Brain microvascular endothelial cell (primary cell): ENCODE data around the gene IL12RB2.

Experiments used
- DNase-seq: peaks from one replicate; pipeline ENCODE4 v3.0.0-alpha.2; 2020
- H3K27ac ChIP-seq: fragments of 250-450 bp; sonication (Bioruptor Pico); 2 replicates; pipeline ENCODE4 v1.5.1; 2020; ENCODE audit warnings: mild to moderate bottlenecking, moderate library complexity
- H3K27me3 ChIP-seq: fragments of 250-450 bp; sonication (Bioruptor Pico); replicated peaks from 2 replicates; pipeline ENCODE4 v1.5.1; 2020; ENCODE audit warnings: mild to moderate bottlenecking
- H3K36me3 ChIP-seq: fragments of 250-450 bp; sonication (Bioruptor Pico); replicated peaks from 2 replicates; pipeline ENCODE4 v1.5.1; 2020; ENCODE audit warnings: mild to moderate bottlenecking
- H3K4me3 ChIP-seq: 2 replicates; pipeline ENCODE4 v1.5.1; 2011; ENCODE audit warnings: low read depth, mild to moderate bottlenecking, control low read depth, low read length, moderate library complexity
- in situ Hi-C: cut with HindIII; loops from 2 replicates; pipeline ENCODE4 v1.10.0; 2017; ENCODE audit warnings: low sequenced_read_pairs, low pct_ligation_motif_present
- TF ChIP-seq, protein P1 (sequence below): IDR thresholded peaks from 2 replicates; pipeline ENCODE4 v1.5.1; 2011; ENCODE audit warnings: low read depth, mild to moderate bottlenecking, moderate library complexity, low read length, control low read depth, inconsistent platforms; ENCODE audit errors: missing control alignments

Gene IL12RB2, protein sequence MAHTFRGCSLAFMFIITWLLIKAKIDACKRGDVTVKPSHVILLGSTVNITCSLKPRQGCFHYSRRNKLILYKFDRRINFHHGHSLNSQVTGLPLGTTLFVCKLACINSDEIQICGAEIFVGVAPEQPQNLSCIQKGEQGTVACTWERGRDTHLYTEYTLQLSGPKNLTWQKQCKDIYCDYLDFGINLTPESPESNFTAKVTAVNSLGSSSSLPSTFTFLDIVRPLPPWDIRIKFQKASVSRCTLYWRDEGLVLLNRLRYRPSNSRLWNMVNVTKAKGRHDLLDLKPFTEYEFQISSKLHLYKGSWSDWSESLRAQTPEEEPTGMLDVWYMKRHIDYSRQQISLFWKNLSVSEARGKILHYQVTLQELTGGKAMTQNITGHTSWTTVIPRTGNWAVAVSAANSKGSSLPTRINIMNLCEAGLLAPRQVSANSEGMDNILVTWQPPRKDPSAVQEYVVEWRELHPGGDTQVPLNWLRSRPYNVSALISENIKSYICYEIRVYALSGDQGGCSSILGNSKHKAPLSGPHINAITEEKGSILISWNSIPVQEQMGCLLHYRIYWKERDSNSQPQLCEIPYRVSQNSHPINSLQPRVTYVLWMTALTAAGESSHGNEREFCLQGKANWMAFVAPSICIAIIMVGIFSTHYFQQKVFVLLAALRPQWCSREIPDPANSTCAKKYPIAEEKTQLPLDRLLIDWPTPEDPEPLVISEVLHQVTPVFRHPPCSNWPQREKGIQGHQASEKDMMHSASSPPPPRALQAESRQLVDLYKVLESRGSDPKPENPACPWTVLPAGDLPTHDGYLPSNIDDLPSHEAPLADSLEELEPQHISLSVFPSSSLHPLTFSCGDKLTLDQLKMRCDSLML

DNA sequence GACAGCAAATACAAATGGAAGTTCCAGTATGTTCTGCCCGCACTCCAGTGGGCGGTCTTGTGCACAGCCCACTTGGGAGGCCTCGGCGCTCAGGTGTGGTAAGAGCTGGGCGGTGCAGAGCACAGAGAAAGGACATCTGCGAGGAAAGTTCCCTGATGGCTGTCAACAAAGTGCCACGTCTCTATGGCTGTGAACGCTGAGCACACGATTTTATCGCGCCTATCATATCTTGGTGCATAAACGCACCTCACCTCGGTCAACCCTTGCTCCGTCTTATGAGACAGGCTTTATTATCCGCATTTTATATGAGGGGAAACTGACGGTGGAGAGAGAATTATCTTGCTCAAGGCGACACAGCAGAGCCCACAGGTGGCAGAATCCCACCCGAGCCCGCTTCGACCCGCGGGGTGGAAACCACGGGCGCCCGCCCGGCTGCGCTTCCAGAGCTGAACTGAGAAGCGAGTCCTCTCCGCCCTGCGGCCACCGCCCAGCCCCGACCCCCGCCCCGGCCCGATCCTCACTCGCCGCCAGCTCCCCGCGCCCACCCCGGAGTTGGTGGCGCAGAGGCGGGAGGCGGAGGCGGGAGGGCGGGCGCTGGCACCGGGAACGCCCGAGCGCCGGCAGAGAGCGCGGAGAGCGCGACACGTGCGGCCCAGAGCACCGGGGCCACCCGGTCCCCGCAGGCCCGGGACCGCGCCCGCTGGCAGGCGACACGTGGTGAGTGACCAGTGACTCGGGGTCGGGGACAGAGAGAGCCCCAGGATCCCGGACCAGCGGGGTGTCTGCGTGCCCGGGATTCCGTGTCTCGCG lies at the start of gene IL12RB2:
IL12RB2 (plus strand) TSS at position 623 of the 810 bp plus-strand sequence. CDS start 12,496 bp downstream, outside the sequence.
- Histone ChIP-seq H3K27me3 (peaks cover 5% of the 10 kb centered on the region), H3K36me3 (no peaks in the 10 kb centered on the region), H3K4me3 (peak within 1 kb of the TSS; percentile 47), H3K27ac (no peak within 1 kb of the TSS)
- TF ChIP-seq, protein P1, sequence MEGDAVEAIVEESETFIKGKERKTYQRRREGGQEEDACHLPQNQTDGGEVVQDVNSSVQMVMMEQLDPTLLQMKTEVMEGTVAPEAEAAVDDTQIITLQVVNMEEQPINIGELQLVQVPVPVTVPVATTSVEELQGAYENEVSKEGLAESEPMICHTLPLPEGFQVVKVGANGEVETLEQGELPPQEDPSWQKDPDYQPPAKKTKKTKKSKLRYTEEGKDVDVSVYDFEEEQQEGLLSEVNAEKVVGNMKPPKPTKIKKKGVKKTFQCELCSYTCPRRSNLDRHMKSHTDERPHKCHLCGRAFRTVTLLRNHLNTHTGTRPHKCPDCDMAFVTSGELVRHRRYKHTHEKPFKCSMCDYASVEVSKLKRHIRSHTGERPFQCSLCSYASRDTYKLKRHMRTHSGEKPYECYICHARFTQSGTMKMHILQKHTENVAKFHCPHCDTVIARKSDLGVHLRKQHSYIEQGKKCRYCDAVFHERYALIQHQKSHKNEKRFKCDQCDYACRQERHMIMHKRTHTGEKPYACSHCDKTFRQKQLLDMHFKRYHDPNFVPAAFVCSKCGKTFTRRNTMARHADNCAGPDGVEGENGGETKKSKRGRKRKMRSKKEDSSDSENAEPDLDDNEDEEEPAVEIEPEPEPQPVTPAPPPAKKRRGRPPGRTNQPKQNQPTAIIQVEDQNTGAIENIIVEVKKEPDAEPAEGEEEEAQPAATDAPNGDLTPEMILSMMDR = no peak
- in situ Hi-C loops = no loop called here
- DNase-seq = no peak

DNA sequence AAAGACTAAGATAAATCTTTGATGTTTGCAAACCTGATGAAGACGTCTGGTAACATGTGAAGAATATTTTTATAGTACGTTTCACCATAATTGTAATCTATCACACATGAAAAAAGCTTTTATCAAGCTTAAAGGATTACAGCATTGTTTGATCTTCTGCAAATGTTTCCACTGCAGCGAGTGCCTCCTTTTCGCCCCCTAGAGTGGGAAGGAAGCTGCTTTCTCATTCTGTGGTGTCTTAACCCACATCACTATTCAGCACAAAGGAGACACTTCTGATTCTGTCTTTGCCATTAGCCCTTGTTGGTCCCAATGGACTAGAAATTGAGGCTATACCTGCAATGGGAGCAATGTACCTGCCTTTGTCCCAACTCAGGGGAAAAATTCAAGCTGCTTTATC lies 46.0 kb upstream of the IL12RB2 start:
- TF ChIP-seq, protein P1 = peak; percentile 63

DNA sequence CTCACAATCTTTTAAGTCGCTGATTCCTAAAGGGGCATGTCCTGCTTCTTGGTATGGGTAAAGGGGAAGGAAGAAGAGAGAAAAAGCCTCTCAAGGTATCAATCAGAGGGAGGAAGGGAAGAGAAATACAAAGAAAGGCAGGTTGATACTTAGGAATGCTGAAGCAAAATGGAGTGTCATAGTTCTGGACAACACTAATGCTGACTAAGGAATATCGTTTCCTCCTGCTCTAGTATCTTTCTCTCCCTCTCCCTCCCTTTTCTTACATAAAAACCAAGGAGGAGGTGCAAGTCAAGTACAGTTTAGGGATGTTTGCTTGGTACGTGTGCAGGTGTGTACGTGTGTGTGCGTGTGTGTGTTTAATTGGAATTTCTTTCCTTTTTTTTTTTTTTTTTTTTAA lies 44.9 kb upstream of the IL12RB2 start:
- H3K27ac ChIP-seq = no peak overlapping the region
- H3K27me3 ChIP-seq = no peaks in the 10 kb centered on the region
- in situ Hi-C loops = no loop called here
- no peaks in the 10 kb centered on the region for H3K36me3 ChIP-seq
- TF ChIP-seq, protein P1 = no peak
- H3K4me3 ChIP-seq = no peak overlapping the region
- no peak for DNase-seq

More for the DNA sequence above, 46.0 kb upstream of the IL12RB2 start:
- Histone ChIP-seq H3K4me3 (no peak overlapping the region), H3K27ac (no peak overlapping the region), H3K36me3 (no peaks in the 10 kb centered on the region), H3K27me3 (no peaks in the 10 kb centered on the region)
- DNase-seq = no peak
- in situ Hi-C loops = no loop called here

DNA sequence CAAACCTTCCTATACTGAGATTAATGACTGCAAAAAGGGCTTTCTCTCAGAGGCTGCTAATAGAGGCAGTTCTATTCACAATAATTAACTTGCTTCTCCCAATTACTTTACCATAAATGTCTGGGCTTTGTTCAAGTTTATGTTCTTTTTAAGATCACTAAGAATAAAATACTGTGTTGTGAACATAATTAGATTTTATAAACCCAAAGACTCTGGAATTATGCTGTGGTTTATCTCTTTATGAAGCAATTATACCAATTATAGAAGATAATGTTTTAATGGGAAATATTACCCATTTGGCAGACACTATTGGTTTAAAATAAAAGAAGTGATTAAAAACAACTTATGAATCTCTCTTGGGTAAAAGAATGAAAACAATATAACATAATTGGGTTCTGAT lies 43.5 kb upstream of the IL12RB2 start:
- in situ Hi-C loops = no loop called here

DNA sequence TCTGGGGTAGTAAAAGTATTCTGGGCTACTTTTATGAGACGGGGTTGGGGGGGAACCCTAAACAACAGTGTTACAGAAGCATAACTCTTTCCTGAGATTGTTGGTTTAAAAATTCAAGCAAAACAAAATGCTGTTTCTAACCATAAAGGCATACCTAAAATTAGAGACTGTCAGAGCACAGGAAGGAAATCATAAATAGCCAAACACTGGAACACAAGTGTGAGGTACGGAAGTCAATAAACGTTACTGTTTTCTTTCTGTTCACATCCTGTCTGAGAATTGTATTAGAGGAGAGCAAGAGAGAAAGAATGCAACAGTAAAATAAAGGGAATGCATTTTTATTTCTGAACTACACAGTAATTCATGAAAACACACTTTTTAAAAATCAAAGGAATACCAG lies 42.8 kb upstream of the IL12RB2 start:
- in situ Hi-C loops = no loop called here
- no peak for DNase-seq
- no peaks in the 10 kb centered on the region for H3K36me3 ChIP-seq
- no peak overlapping the region for H3K27ac ChIP-seq
- TF ChIP-seq, protein P1 = no peak
- H3K27me3 ChIP-seq = no peaks in the 10 kb centered on the region
- H3K4me3 ChIP-seq = no peak overlapping the region

More for the DNA sequence above, 43.5 kb upstream of the IL12RB2 start:
- no peaks in the 10 kb centered on the region for H3K27me3 ChIP-seq
- H3K4me3 ChIP-seq = no peak overlapping the region
- H3K27ac ChIP-seq = no peak overlapping the region
- H3K36me3 ChIP-seq = no peaks in the 10 kb centered on the region
- TF ChIP-seq, protein P1 = no peak
- no peak for DNase-seq
